Measurements from ENCODE around the gene NCAN.

DNA sequence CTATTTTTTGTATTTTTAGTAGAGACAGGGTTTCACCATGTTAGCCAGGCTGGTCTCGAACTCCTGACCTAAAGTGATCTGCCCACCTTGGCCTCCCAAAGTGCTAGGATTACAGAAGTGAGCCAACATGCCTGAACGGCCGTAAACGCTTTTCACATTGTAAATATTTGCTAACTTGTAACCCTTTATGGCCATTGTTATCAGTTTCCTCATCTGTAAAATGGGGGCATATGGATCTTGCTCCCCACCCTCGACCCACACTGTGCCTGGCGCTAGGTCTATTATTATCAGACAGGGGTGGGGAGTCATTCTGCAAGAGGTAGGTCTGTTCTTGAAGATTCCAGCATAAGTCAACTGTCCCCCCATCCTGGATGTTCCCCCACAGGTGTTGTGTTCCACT, 11.9 kb downstream of the NCAN start:
- TF ChIP-seq POLR2AphosphoS5 (IDR thresholded peaks at IDR 0.05; ENCODE audit: borderline replicate concordance, low read depth, low read length) (no peak), FOXP2 (optimal IDR thresholded peaks at IDR 0.05; ENCODE audit: control extremely low read depth, extremely low read length, insufficient read depth) (no peak), EZH2 (IDR thresholded peaks at IDR 0.05) (no peak)

All from SK-N-MC (cell line).